Liver (tissue), 9 donors: ENCODE data around the gene PCID2. TPM values are rescaled to one million over a fixed set of nuclear protein-coding genes. Genes with fewer than 3 reads are reported as not detected.

Experiments used
- DNase-seq: peaks from one replicate; pipeline ENCODE4 v3.0.0-alpha.2; 2017; ENCODE audit warnings: low spot score
- H3K27ac ChIP-seq, 2 donors: one replicate each; pipeline ENCODE4 v1.7.0; 2013; ENCODE audit warnings: inconsistent platforms in 2 of 2, low read length in 2 of 2, control low read depth in 1 of 2, low read depth in 1 of 2, mild to moderate bottlenecking in 1 of 2
- H3K27me3 ChIP-seq, 4 donors: one replicate each; pipeline versions ENCODE4 v1.6.1 to v1.7.0; 2013; ENCODE audit warnings: low read length in 3 of 4, inconsistent platforms in 1 of 4, mild to moderate bottlenecking in 1 of 4, moderate library complexity in 1 of 4; ENCODE audit not compliant: control insufficient read depth in 4 of 4, insufficient read depth in 4 of 4
- H3K36me3 ChIP-seq, 4 donors: one replicate each; pipeline versions ENCODE4 v1.6.1 to v1.7.0; 2013; ENCODE audit warnings: low read length in 3 of 4, mild to moderate bottlenecking in 3 of 4, low read depth in 1 of 4, moderate library complexity in 1 of 4; ENCODE audit not compliant: control insufficient read depth in 4 of 4, insufficient read depth in 3 of 4
- H3K4me1 ChIP-seq, 4 donors: one replicate each; pipeline versions ENCODE4 v1.6.1 to v1.7.0; 2013; ENCODE audit warnings: low read length in 3 of 4, mild to moderate bottlenecking in 3 of 4, moderate library complexity in 1 of 4; ENCODE audit not compliant: control insufficient read depth in 4 of 4, insufficient read depth in 4 of 4
- H3K4me3 ChIP-seq, 3 donors: one replicate each; pipeline versions ENCODE4 v1.6.1 to v1.7.0; 2013; ENCODE audit warnings: low read length in 3 of 3, control low read depth in 1 of 3, low read depth in 1 of 3, mild to moderate bottlenecking in 1 of 3
- H3K9ac ChIP-seq, 2 donors: one replicate each; pipeline ENCODE4 v1.7.0; 2013; ENCODE audit warnings: low read length in 2 of 2, mild to moderate bottlenecking in 2 of 2, moderate library complexity in 2 of 2, control low read depth in 1 of 2, low read depth in 1 of 2
- H3K9me3 ChIP-seq, 4 donors: one replicate each; pipeline versions ENCODE4 v1.6.1 to v1.7.0; 2013; ENCODE audit warnings: low read length in 3 of 4; ENCODE audit not compliant: control insufficient read depth in 4 of 4
- EGR1 ChIP-seq, 2 donors: IDR thresholded peaks; 2 replicates each; pipeline ENCODE4 v1.6.1; 2016 to 2018; ENCODE audit warnings: antibody characterized with exemption in 2 of 2, low read depth in 2 of 2
- FOXA1 ChIP-seq: IDR thresholded peaks from 2 replicates; pipeline ENCODE4 v1.6.1; 2016; ENCODE audit warnings: antibody characterized with exemption
- FOXA2 ChIP-seq: IDR thresholded peaks from 2 replicates; pipeline ENCODE4 v1.6.1; 2016; ENCODE audit warnings: antibody characterized with exemption
- GABPA ChIP-seq, 2 donors: IDR thresholded peaks in 1 of 2; conservative IDR thresholded peaks in 1 of 2; 2 replicates each; pipeline ENCODE4 v1.6.1; 2016; ENCODE audit warnings: antibody characterized with exemption in 2 of 2, mild to moderate bottlenecking in 1 of 2, moderate library complexity in 1 of 2
- HNF4A ChIP-seq, 2 donors: conservative IDR thresholded peaks; 2 replicates each; pipeline ENCODE4 v1.6.1; 2016; ENCODE audit warnings: antibody characterized with exemption in 2 of 2, mild to moderate bottlenecking in 2 of 2
- HNF4G ChIP-seq: IDR thresholded peaks from 2 replicates; pipeline ENCODE4 v1.6.1; 2016; ENCODE audit warnings: antibody characterized with exemption
- JUND ChIP-seq, 2 donors: IDR thresholded peaks; 2 replicates each; pipeline ENCODE4 v1.6.1; 2016; ENCODE audit warnings: antibody characterized with exemption in 2 of 2
- NR2F2 ChIP-seq: IDR thresholded peaks from 2 replicates; pipeline ENCODE4 v1.6.1; 2016; ENCODE audit warnings: antibody characterized with exemption
- RAD21 ChIP-seq, 2 donors: IDR thresholded peaks; 2 replicates each; pipeline ENCODE4 v1.6.1; 2016; ENCODE audit warnings: antibody characterized with exemption in 2 of 2, mild to moderate bottlenecking in 2 of 2
- RXRA ChIP-seq, 2 donors: IDR thresholded peaks; 2 replicates each; pipeline ENCODE4 v1.6.1; 2017 to 2018; ENCODE audit warnings: antibody characterized with exemption in 2 of 2, mild to moderate bottlenecking in 1 of 2
- SP1 ChIP-seq: IDR thresholded peaks from 2 replicates; pipeline ENCODE4 v1.6.1; 2018; ENCODE audit warnings: antibody characterized with exemption, mild to moderate bottlenecking
- TAF1 ChIP-seq: conservative IDR thresholded peaks from 2 replicates; pipeline ENCODE4 v1.6.1; 2016; ENCODE audit warnings: antibody characterized with exemption, mild to moderate bottlenecking
- YY1 ChIP-seq: IDR thresholded peaks from 2 replicates; pipeline ENCODE4 v1.6.1; 2016; ENCODE audit warnings: antibody characterized with exemption, mild to moderate bottlenecking
- WGBS: extraction: QIAGEN DNeasy Blood & Tissue Kit; methylation state at CpG from one replicate; pipeline ENCODE4 v1.1.7; 2013; 5-methylcytosine and 5-hydroxymethylcytosine counted together
- polyA plus RNA-seq, 2 donors: library from polyadenylated mRNA; stranded (reverse) in 1 of 2; unstranded in 1 of 2; fragments of 200-250 nt in 1 of 2; fragments of >200 nt in 1 of 2; fragmentation: Nextera tagmentation in 1 of 2; extraction: Ambion mirVana in 1 of 2; gene quantifications; one replicate each; pipeline versions ENCODE4 v1.2.1 to v1.2.3, GENCODE V29; 2013 to 2015
- total RNA-seq, 2 donors: library from RNA; depleted of rRNA; stranded (reverse); fragments of >200 nt; gene quantifications; one replicate each; pipeline ENCODE4 v1.2.3, GENCODE V29; 2014
- TF ChIP-seq, protein P1 (sequence below): IDR thresholded peaks from 2 replicates; pipeline ENCODE4 v1.6.1; 2016; ENCODE audit warnings: antibody characterized with exemption
- TF ChIP-seq, protein P2 (sequence below): IDR thresholded peaks from 2 replicates; pipeline ENCODE4 v1.6.1; 2016; ENCODE audit warnings: antibody characterized with exemption
- TF ChIP-seq, protein P3 (sequence below): IDR thresholded peaks from 2 replicates; pipeline ENCODE4 v1.6.1; 2016; ENCODE audit warnings: antibody characterized with exemption
- TF ChIP-seq, protein P4 (sequence below): fragments of 150-350 bp; IDR thresholded peaks from 2 replicates; pipeline ENCODE4 v1.5.1; 2017; ENCODE audit warnings: improper control_type of control experiment, low read depth, low read length; ENCODE audit not compliant: missing input control
- donor health status: healthy.
- donor health status: healthy.
- donor health status: healthy.
- donor health status: healthy.
- donor health status: healthy.

Gene PCID2
- total and polyA plus RNA-seq, 4 donors: 13.8 to 39.1 (median 22.7) TPM

DNA sequence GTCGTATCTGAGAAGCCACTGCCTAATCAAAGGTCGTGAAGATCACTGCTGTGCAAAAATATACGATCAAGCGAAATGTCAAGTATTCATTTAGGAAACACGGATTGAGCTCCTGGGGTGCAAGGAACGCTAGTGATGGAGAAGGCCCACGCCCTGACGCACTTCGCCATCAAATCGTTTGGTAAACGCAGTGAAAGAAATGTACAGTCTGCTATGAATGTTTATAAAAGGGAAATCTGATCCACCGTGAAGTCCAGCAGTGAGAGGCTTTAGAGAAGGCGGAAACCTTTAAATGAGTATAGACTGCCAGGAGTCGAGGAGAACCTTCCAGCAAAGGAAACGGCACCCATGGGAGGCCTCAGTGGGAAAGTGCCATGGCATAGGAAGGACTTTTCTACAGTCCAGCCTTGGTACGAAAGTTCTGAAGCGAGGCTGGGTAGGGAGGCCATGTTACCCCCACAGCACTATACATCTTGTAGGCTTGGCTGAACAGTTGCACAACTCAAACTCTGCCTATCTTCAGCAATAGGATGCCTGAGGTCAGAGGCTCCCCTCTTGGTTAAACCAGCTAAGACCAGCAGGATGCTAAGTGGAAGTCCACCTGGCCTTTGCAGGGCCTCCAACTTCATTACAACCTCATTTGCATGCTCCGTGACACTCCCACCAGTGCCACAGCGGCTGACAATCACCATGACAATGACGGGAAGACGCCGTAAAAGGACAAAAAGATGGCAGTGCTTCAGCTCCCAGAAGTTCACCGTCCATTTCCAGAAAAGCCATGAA lies 20.4 kb downstream of the PCID2 start:
- H3K36me3 ChIP-seq: peaks cover 6 to 43% (median 27%) of the 10 kb centered on the region in 4 donors
- no peak overlapping the region for H3K27ac ChIP-seq
- no peak for TF ChIP-seq EGR1 (IDR thresholded peaks at IDR 0.05; ENCODE audit: low read depth in 2 of 2)
- no peak for TF ChIP-seq TAF1
- no peak overlapping the region for H3K9ac ChIP-seq
- no peaks in the 10 kb centered on the region for H3K27me3 ChIP-seq
- H3K4me3 ChIP-seq: no peak overlapping the region
- H3K4me1 ChIP-seq: peaks cover 0 to 5% (median 0%) of the 10 kb centered on the region in 4 donors
- 97% methylated on average over 23 of the region's 23 CpGs for WGBS
- no peak for DNase-seq
- no peaks in the 10 kb centered on the region for H3K9me3 ChIP-seq

DNA sequence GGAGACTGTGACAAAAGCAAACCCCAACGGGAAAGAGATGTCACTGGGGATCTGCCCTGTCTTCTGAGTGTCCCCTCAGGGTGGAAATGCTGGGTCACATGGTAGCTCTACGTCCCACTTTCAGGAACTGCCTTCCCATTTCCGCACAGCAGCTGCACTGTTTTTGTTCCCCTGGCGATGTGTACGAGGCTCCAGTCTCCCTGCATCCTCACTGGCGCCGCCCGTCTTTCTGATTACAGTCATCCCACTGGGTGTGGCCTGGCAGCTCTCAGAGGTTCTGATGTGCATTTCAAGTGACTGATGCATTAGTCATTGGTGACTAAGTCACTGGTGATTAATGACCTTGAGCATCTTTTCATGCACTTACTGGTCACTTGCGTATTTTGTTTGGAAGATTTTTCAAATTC lies 21.2 kb downstream of the PCID2 start:
- no peak for DNase-seq
- H3K27ac ChIP-seq: no peak overlapping the region
- peaks cover 7 to 38% (median 24%) of the 10 kb centered on the region in 4 donors for H3K36me3 ChIP-seq
- 89% methylated on average over 9 of the region's 9 CpGs for WGBS
- H3K9ac ChIP-seq: no peak overlapping the region
- no peak overlapping the region for H3K4me3 ChIP-seq
- no peak for TF ChIP-seq RXRA (IDR thresholded peaks at IDR 0.05)
- TF ChIP-seq, protein P1, sequence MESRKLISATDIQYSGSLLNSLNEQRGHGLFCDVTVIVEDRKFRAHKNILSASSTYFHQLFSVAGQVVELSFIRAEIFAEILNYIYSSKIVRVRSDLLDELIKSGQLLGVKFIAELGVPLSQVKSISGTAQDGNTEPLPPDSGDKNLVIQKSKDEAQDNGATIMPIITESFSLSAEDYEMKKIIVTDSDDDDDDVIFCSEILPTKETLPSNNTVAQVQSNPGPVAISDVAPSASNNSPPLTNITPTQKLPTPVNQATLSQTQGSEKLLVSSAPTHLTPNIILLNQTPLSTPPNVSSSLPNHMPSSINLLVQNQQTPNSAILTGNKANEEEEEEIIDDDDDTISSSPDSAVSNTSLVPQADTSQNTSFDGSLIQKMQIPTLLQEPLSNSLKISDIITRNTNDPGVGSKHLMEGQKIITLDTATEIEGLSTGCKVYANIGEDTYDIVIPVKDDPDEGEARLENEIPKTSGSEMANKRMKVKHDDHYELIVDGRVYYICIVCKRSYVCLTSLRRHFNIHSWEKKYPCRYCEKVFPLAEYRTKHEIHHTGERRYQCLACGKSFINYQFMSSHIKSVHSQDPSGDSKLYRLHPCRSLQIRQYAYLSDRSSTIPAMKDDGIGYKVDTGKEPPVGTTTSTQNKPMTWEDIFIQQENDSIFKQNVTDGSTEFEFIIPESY: no peak
- no peak for TF ChIP-seq FOXA2
- no peak for TF ChIP-seq RAD21 (IDR thresholded peaks at IDR 0.05)
- TF ChIP-seq SP1: no peak
- TF ChIP-seq HNF4G: no peak
- TF ChIP-seq GABPA (IDR thresholded peaks at IDR 0.05 in 1 of 2, conservative IDR thresholded peaks at IDR 0.05 in 1 of 2): no peak
- no peak for TF ChIP-seq JUND (IDR thresholded peaks at IDR 0.05)
- TF ChIP-seq EGR1 (IDR thresholded peaks at IDR 0.05; ENCODE audit: low read depth in 2 of 2): no peak
- TF ChIP-seq TAF1: no peak
- no peaks in the 10 kb centered on the region for H3K27me3 ChIP-seq
- H3K9me3 ChIP-seq: no peaks in the 10 kb centered on the region
- peaks cover 0 to 5% (median 0%) of the 10 kb centered on the region in 4 donors for H3K4me1 ChIP-seq

DNA sequence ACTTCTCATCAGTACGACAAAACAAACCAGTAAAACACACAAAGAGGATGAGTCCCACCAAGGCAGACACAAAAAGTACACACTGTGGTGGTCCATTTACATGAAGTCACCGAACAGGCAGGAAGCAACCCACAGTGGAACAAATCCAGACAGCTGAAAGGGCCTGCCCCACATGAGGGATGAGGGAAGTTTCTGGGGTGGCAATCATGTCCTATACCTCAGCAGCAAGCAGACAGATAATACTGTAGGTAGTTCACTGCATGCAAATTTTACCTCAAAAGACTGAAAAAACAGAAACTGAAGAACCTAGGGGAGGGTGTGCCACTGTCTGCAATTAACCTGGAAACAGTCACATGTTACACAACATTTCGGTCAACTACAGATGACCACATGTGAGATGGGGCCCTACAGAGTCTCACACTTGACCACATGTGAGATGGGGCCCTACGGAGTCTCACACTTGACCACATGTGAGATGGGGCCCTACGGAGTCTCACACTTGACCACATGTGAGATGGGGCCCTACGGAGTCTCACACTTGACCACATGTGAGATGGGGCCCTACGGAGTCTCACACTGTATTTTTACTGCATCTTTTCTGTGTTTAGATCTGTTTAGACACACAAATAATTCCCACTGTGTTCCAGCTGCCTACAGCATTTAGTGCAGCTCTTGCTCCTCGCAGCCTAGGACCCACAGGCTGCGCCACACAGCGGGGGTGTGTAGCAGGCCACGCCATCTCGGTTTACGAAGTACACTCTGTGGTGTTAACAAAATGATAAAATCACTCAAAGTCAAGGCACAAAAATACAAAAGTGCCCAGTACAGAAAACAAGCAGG lies 22.2 kb downstream of the PCID2 start:
- Histone ChIP-seq H3K27me3 (no peaks in the 10 kb centered on the region), H3K4me3 (no peak overlapping the region), H3K9me3 (no peaks in the 10 kb centered on the region), H3K27ac (no peak overlapping the region), H3K36me3 (peaks cover 13 to 40% (median 26%) of the 10 kb centered on the region in 4 donors), H3K9ac (no peak overlapping the region), H3K4me1 (peaks cover 0 to 5% (median 0%) of the 10 kb centered on the region in 4 donors)
- DNase-seq: no peak
- WGBS: 86% methylated on average over 13 of the region's 13 CpGs
- TF ChIP-seq, protein P1: no peak
- TF ChIP-seq FOXA1 (no peak), JUND (IDR thresholded peaks at IDR 0.05) (no peak), HNF4G (no peak), EGR1 (IDR thresholded peaks at IDR 0.05; ENCODE audit: low read depth in 2 of 2) (no peak), TAF1 (no peak), SP1 (no peak), RXRA (IDR thresholded peaks at IDR 0.05) (no peak), YY1 (no peak), NR2F2 (no peak), HNF4A (conservative IDR thresholded peaks at IDR 0.05) (no peak), FOXA2 (no peak)
- TF ChIP-seq, protein P2, sequence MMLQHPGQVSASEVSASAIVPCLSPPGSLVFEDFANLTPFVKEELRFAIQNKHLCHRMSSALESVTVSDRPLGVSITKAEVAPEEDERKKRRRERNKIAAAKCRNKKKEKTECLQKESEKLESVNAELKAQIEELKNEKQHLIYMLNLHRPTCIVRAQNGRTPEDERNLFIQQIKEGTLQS: no peak
- TF ChIP-seq, protein P3, sequence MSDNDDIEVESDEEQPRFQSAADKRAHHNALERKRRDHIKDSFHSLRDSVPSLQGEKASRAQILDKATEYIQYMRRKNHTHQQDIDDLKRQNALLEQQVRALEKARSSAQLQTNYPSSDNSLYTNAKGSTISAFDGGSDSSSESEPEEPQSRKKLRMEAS: no peak
- TF ChIP-seq, protein P4, sequence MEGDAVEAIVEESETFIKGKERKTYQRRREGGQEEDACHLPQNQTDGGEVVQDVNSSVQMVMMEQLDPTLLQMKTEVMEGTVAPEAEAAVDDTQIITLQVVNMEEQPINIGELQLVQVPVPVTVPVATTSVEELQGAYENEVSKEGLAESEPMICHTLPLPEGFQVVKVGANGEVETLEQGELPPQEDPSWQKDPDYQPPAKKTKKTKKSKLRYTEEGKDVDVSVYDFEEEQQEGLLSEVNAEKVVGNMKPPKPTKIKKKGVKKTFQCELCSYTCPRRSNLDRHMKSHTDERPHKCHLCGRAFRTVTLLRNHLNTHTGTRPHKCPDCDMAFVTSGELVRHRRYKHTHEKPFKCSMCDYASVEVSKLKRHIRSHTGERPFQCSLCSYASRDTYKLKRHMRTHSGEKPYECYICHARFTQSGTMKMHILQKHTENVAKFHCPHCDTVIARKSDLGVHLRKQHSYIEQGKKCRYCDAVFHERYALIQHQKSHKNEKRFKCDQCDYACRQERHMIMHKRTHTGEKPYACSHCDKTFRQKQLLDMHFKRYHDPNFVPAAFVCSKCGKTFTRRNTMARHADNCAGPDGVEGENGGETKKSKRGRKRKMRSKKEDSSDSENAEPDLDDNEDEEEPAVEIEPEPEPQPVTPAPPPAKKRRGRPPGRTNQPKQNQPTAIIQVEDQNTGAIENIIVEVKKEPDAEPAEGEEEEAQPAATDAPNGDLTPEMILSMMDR: no peak
